ENCODE measurements around the gene LMAN1L.

The LMAN1L gene

DNA sequence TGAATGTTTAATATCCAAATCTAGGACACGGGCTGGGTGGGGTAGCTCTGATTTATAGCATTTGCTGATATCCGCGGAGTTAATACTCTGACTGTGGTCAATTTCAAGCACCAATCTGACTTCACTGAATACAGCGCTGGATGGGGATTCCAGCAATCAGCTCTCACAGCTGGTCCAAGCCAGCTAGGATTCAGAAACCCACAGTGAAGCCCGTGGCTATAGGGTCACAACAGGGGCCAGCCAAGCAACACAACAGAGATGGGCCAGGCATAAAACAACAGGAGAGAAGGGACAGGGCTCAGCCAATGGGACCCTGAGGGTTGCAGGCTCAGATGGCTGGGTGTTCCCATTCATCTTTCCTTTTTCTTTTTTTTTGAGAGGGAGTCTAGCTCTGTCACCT, 5.4 kb upstream of the LMAN1L start:
- TF ChIP-seq FOXP2 (optimal IDR thresholded peaks at IDR 0.05; ENCODE audit: borderline replicate concordance, extremely low read depth, extremely low read length, insufficient read depth) (no peak), POLR2AphosphoS5 (IDR thresholded peaks at IDR 0.05; ENCODE audit: low read depth, low read length) (no peak), TAF1 (IDR thresholded peaks at IDR 0.05; ENCODE audit: borderline replicate concordance, insufficient read depth, low read length) (no peak), SIN3A (IDR thresholded peaks at IDR 0.05; ENCODE audit: borderline replicate concordance, insufficient read depth, low read length) (no peak)
- TF ChIP-seq, protein P1, sequence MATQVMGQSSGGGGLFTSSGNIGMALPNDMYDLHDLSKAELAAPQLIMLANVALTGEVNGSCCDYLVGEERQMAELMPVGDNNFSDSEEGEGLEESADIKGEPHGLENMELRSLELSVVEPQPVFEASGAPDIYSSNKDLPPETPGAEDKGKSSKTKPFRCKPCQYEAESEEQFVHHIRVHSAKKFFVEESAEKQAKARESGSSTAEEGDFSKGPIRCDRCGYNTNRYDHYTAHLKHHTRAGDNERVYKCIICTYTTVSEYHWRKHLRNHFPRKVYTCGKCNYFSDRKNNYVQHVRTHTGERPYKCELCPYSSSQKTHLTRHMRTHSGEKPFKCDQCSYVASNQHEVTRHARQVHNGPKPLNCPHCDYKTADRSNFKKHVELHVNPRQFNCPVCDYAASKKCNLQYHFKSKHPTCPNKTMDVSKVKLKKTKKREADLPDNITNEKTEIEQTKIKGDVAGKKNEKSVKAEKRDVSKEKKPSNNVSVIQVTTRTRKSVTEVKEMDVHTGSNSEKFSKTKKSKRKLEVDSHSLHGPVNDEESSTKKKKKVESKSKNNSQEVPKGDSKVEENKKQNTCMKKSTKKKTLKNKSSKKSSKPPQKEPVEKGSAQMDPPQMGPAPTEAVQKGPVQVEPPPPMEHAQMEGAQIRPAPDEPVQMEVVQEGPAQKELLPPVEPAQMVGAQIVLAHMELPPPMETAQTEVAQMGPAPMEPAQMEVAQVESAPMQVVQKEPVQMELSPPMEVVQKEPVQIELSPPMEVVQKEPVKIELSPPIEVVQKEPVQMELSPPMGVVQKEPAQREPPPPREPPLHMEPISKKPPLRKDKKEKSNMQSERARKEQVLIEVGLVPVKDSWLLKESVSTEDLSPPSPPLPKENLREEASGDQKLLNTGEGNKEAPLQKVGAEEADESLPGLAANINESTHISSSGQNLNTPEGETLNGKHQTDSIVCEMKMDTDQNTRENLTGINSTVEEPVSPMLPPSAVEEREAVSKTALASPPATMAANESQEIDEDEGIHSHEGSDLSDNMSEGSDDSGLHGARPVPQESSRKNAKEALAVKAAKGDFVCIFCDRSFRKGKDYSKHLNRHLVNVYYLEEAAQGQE (IDR thresholded peaks at IDR 0.05; ENCODE audit: insufficient read depth in 1 of 2, low read depth in 2 of 2, low read length in 2 of 2), result no peak

DNA sequence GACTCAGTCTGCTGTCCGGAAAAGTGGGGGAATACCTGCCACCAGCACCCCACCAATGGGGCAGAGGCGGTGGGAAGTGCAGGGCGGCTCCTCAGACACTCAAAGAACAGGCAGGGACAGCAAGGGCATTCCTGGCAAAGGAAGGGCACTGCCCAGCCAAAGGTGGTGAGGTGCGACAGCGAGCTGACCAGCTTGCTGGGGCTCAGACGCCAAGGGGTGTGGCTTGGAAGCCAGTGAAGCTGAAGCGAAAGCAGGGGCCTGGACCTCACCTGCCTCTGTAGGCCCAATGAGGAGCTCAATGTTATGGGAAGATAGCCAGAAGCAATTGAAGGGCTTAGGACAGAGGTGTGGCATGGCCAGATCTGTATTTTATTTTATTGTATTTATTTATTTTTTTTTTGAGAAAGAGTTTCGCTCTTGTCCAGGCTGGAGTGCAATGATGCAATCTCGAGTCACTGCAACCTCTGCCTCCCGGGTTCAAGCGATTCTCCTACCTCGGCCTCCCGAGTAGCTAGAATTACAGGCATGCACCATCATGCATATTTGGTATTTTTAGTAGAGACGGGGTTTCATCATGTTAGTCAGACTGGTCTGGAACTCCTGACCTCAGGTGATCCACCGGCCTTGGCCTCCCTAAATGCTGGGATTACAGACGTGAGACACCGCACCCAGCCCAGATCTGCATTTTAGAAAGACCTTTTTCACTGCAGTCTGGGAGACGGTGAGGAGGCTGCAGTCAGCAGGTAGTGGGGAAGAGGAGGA, 4.4 kb upstream of the LMAN1L start:
- TF ChIP-seq POLR2AphosphoS5 (IDR thresholded peaks at IDR 0.05; ENCODE audit: low read depth, low read length), result no peak
- TF ChIP-seq, protein P1 (IDR thresholded peaks at IDR 0.05; ENCODE audit: insufficient read depth in 1 of 2, low read depth in 2 of 2, low read length in 2 of 2), result no peak
- TF ChIP-seq TAF1 (IDR thresholded peaks at IDR 0.05; ENCODE audit: borderline replicate concordance, insufficient read depth, low read length), result no peak
- TF ChIP-seq FOXP2 (optimal IDR thresholded peaks at IDR 0.05; ENCODE audit: borderline replicate concordance, extremely low read depth, extremely low read length, insufficient read depth), result no peak
- no peak for TF ChIP-seq SIN3A (IDR thresholded peaks at IDR 0.05; ENCODE audit: borderline replicate concordance, insufficient read depth, low read length)

DNA sequence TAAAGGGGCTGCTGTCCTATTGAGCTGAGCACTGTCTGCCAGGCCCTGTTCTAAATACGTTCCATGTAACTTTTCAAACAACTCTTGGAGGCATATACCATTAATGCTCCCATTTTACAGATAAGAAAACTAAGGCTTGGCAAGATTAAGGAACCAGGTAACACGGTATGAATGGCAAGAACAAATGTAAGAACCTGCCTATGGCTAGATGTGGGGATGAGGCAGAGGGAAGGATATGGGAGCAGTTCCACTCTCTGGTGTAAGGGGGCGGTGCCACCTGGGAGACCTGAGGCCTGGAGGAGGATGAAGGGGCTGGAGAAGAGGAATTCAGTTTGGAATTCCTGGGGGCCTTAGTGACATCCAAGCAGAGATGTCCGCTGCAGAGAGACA, 3.8 kb upstream of the LMAN1L start:
- TF ChIP-seq POLR2AphosphoS5 (IDR thresholded peaks at IDR 0.05; ENCODE audit: low read depth, low read length) (no peak), FOXP2 (optimal IDR thresholded peaks at IDR 0.05; ENCODE audit: borderline replicate concordance, extremely low read depth, extremely low read length, insufficient read depth) (no peak), TAF1 (IDR thresholded peaks at IDR 0.05; ENCODE audit: borderline replicate concordance, insufficient read depth, low read length) (no peak), SIN3A (IDR thresholded peaks at IDR 0.05; ENCODE audit: borderline replicate concordance, insufficient read depth, low read length) (no peak)
- TF ChIP-seq, protein P1 (IDR thresholded peaks at IDR 0.05; ENCODE audit: insufficient read depth in 1 of 2, low read depth in 2 of 2, low read length in 2 of 2), result no peak

DNA sequence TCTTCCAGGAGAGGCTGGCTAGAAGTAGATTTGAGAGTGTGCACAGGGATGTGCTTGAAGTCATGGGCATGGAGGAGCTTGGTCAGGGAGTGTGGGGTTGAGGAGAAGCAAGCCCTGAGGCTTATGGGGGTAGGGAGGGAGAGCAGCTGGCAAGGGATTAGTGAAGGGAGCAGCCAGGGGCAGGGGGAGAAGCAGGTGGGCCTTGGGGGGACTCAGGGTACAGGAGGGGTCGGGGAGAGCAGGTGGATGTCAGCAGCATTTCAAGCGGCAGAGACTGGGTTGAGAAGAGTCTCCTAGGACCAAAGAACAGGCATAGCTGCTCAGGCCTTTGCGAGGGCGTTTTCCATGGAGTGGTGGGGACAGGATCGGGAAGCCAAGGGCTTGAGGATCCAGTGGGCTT, 3.4 kb upstream of the LMAN1L start:
- TF ChIP-seq SIN3A (IDR thresholded peaks at IDR 0.05; ENCODE audit: borderline replicate concordance, insufficient read depth, low read length) (no peak), TAF1 (IDR thresholded peaks at IDR 0.05; ENCODE audit: borderline replicate concordance, insufficient read depth, low read length) (no peak), POLR2AphosphoS5 (IDR thresholded peaks at IDR 0.05; ENCODE audit: low read depth, low read length) (no peak), FOXP2 (optimal IDR thresholded peaks at IDR 0.05; ENCODE audit: borderline replicate concordance, extremely low read depth, extremely low read length, insufficient read depth) (no peak)
- TF ChIP-seq, protein P1 (IDR thresholded peaks at IDR 0.05; ENCODE audit: insufficient read depth in 1 of 2, low read depth in 2 of 2, low read length in 2 of 2), result no peak
